Upper lobe of left lung (tissue), 6 donors: ENCODE measurements around the gene HK1. TPM values are rescaled to one million over a fixed set of nuclear protein-coding genes. Genes with fewer than 3 reads are reported as not detected.
"Not testable (repeated sequence)": the region's sequence is repeated elsewhere in the genome, so short reads cannot be mapped to it uniquely, and the experiment has no call there.

Experiments used
- ATAC-seq, 2 donors: fragments of 200-7000 bp; cut with Tn5 transposase; one replicate each; pipeline ENCODE4 v1.9.1; 2022; ENCODE audit warnings: mild to moderate bottlenecking in 2 of 2, moderate library complexity in 2 of 2; ENCODE audit not compliant: low FRiP score in 2 of 2
- DNase-seq, 2 donors: peaks; one replicate each; pipeline ENCODE4 v3.0.0-alpha.2; 2019 to 2020
- H3K27ac ChIP-seq, 4 donors: fragments of 200-600 bp; sonication (generic); one replicate each; pipeline ENCODE4 v1.5.1; 2016 to 2019
- H3K27me3 ChIP-seq, 4 donors: fragments of 200-600 bp; sonication (generic); one replicate each; pipeline ENCODE4 v1.5.1; 2017 to 2019
- H3K36me3 ChIP-seq, 4 donors: fragments of 200-600 bp; sonication (generic); one replicate each; pipeline ENCODE4 v1.5.1; 2016 to 2019
- H3K4me1 ChIP-seq, 4 donors: fragments of 200-600 bp; sonication (generic); one replicate each; pipeline ENCODE4 v1.5.1; 2018 to 2019
- H3K4me3 ChIP-seq, 4 donors: fragments of 200-600 bp; sonication (generic); one replicate each; pipeline ENCODE4 v1.5.1; 2017 to 2019; ENCODE audit warnings: mild to moderate bottlenecking in 2 of 4, moderate library complexity in 1 of 4
- H3K9me3 ChIP-seq, 4 donors: fragments of 200-600 bp; sonication (generic); one replicate each; pipeline ENCODE4 v1.5.1; 2018 to 2019
- CTCF ChIP-seq, 6 experiments: fragments of 450-650 bp in 4 of 6; fragments of 200-600 bp in 2 of 6; sonication (generic) in 2 of 6; IDR thresholded peaks; one replicate each; pipeline ENCODE4 v1.5.1; 2016 to 2019; ENCODE audit warnings: antibody characterized with exemption in 6 of 6
- EP300 ChIP-seq, 4 donors: sonication (generic); formaldehyde crosslinking; IDR thresholded peaks; one replicate each; pipeline ENCODE4 v1.5.1; 2017; ENCODE audit warnings: antibody characterized with exemption in 4 of 4, control low read depth in 2 of 4
- POLR2A ChIP-seq, 4 donors: fragments of 450-650 bp; IDR thresholded peaks; one replicate each; pipeline ENCODE4 v1.5.1; 2016 to 2017; ENCODE audit warnings: antibody characterized with exemption in 4 of 4, mild to moderate bottlenecking in 2 of 4
- POLR2AphosphoS5 ChIP-seq, 2 donors: sonication (generic); formaldehyde crosslinking; IDR thresholded peaks; one replicate each; pipeline ENCODE4 v1.5.1; 2017; ENCODE audit warnings: antibody characterized with exemption in 2 of 2
- WGBS, 2 donors: methylation state at CpG; one replicate each; pipeline ENCODE4 v1.1.5; 2017 to 2018; 5-methylcytosine and 5-hydroxymethylcytosine counted together
- total RNA-seq, 6 donors: library from RNA; depleted of rRNA in 4 of 6; stranded (reverse); fragments of >200 nt in 4 of 6; gene quantifications; one replicate each; pipeline versions ENCODE4 v1.1.0 to v1.2.1, GENCODE V29; 2016 to 2021
- donor health status: DM: no; HTN: no; CAD: no; lungs with moderate emphysema.
- donor health status: DM: no; HTN: yes; CAD: no; lungs with severe emphysema.

Gene HK1
- total RNA-seq, 6 donors from 2014 or later: 60.8 to 98.5 (median 88.9) TPM

- ATAC-seq (peak in 1 of 2 donors; percentile 21), DNase-seq (no peak)
- no peak overlapping the region for H3K27ac ChIP-seq
- no peaks in the 10 kb centered on the region for H3K36me3 ChIP-seq
- 78 to 95% methylated on average over 2 of the region's 2 CpGs for WGBS, 2 donors
- H3K9me3 ChIP-seq: no peaks in the 10 kb centered on the region
- no peaks in the 10 kb centered on the region for H3K27me3 ChIP-seq
- H3K4me3 ChIP-seq: no peak overlapping the region
- peaks cover 0 to 7% (median 0%) of the 10 kb centered on the region in 4 donors for H3K4me1 ChIP-seq
- no peak for TF ChIP-seq POLR2A (IDR thresholded peaks at IDR 0.05)
- TF ChIP-seq EP300 (IDR thresholded peaks at IDR 0.05): no peak
- no peak for TF ChIP-seq CTCF (IDR thresholded peaks at IDR 0.05)
- no peak for TF ChIP-seq POLR2AphosphoS5 (IDR thresholded peaks at IDR 0.05)
Observed at GRCh38 chr10:69279110-69279509, 814 bp downstream of the HK1 start.

GRCh38 chr10:69281507-69282413 is 3.5 kb downstream of the HK1 start:
- no peak overlapping the region for H3K4me3 ChIP-seq
- DNase-seq (no peak), ATAC-seq (no peak)
- H3K4me1 ChIP-seq: peaks cover 0 to 7% (median 0%) of the 10 kb centered on the region in 4 donors
- H3K36me3 ChIP-seq: no peaks in the 10 kb centered on the region
- H3K27ac ChIP-seq: no peak overlapping the region
- TF ChIP-seq CTCF (IDR thresholded peaks at IDR 0.05) (no peak), POLR2A (IDR thresholded peaks at IDR 0.05) (no peak), POLR2AphosphoS5 (IDR thresholded peaks at IDR 0.05) (no peak), EP300 (IDR thresholded peaks at IDR 0.05) (no peak)
- no peaks in the 10 kb centered on the region for H3K9me3 ChIP-seq
- 87 to 91% methylated on average over 8 of the region's 8 CpGs for WGBS, 2 donors
- H3K27me3 ChIP-seq: no peaks in the 10 kb centered on the region

GRCh38 chr10:69284402-69284801 is 6.1 kb downstream of the HK1 start:
- 87 to 88% methylated on average over 6 of the region's 6 CpGs for WGBS, 2 donors
- not testable (repeated sequence) for H3K36me3 ChIP-seq, ATAC-seq, H3K4me3 ChIP-seq, H3K27ac ChIP-seq, H3K27me3 ChIP-seq, H3K4me1 ChIP-seq, H3K9me3 ChIP-seq, DNase-seq

- 79 to 88% methylated on average over 4 of the region's 4 CpGs for WGBS, 2 donors
Observed at GRCh38 chr10:69285699-69286098, 7.4 kb downstream of the HK1 start.

GRCh38 chr10:69287181-69287580 is 8.9 kb downstream of the HK1 start:
- Histone ChIP-seq H3K27me3 (no peaks in the 10 kb centered on the region), H3K27ac (no peak overlapping the region), H3K9me3 (no peaks in the 10 kb centered on the region), H3K36me3 (no peaks in the 10 kb centered on the region), H3K4me3 (no peak overlapping the region), H3K4me1 (no peaks in the 10 kb centered on the region)
- 79 to 85% methylated on average over 4 of the region's 4 CpGs for WGBS, 2 donors
- ATAC-seq: no peak
- DNase-seq: no peak
- TF ChIP-seq POLR2AphosphoS5 (IDR thresholded peaks at IDR 0.05) (no peak), EP300 (IDR thresholded peaks at IDR 0.05) (no peak), POLR2A (IDR thresholded peaks at IDR 0.05) (no peak), CTCF (IDR thresholded peaks at IDR 0.05) (no peak)

More at GRCh38 chr10:69285699-69286098, 7.4 kb downstream of the HK1 start:
- DNase-seq: no peak
- Histone ChIP-seq H3K36me3 (no peaks in the 10 kb centered on the region), H3K4me1 (no peaks in the 10 kb centered on the region), H3K9me3 (no peaks in the 10 kb centered on the region), H3K4me3 (no peak overlapping the region), H3K27ac (no peak overlapping the region), H3K27me3 (no peaks in the 10 kb centered on the region)
- ATAC-seq: no peak
- TF ChIP-seq POLR2A (IDR thresholded peaks at IDR 0.05) (no peak), CTCF (IDR thresholded peaks at IDR 0.05) (no peak), EP300 (IDR thresholded peaks at IDR 0.05) (no peak), POLR2AphosphoS5 (IDR thresholded peaks at IDR 0.05) (no peak)
